ENCODE data around the gene RPN2. TPM values are rescaled to one million over a fixed set of nuclear protein-coding genes. Genes with fewer than 3 reads are reported as not detected.
A peak's percentile ranks its signal among the peaks of the same experiment; 100 is the strongest.

The RPN2 gene
- total and polyA plus RNA-seq, 2 donors (not counting 1 experiment from before 2014, with no cell fraction given): 262 to 414 TPM

GRCh38 chr20:37277253-37277593 is 98.1 kb downstream of the RPN2 start:
- Histone ChIP-seq H3K4me2 (ENCODE audit: extremely low read depth, insufficient read depth, low read length) (peak overlapping the region; percentile 39), H3K36me3 (ENCODE audit: control insufficient read depth, insufficient read depth, low read length) (no peaks in the 10 kb centered on the region), H4K20me1 (ENCODE audit: control insufficient read depth, extremely low read depth, insufficient read depth, low read length) (no peaks in the 10 kb centered on the region), H3K9me3 (ENCODE audit: control insufficient read depth, insufficient read depth, low read depth, low read length) (no peaks in the 10 kb centered on the region), H2AFZ (ENCODE audit: low read length) (peak overlapping the region; percentile 28), H3K79me2 (ENCODE audit: control insufficient read depth, insufficient read depth, low read length) (no peaks in the 10 kb centered on the region), H3K4me1 (ENCODE audit: control insufficient read depth, extremely low read depth, insufficient read depth, low read length) (peaks cover 3% of the 10 kb centered on the region), H3K27ac (ENCODE audit: insufficient read depth, low read length) (no peak overlapping the region), H3K27me3 (ENCODE audit: control insufficient read depth, insufficient read depth, low read length) (no peaks in the 10 kb centered on the region), H3K9ac (ENCODE audit: insufficient read depth, low read length) (no peak overlapping the region), H3K4me3 (replicated peaks in 1 of 4; ENCODE audit: control extremely low read depth in 1 of 4, insufficient read depth in 1 of 4, low read depth in 3 of 4, low read length in 4 of 4) (peak overlapping the region in 1 of 4 experiments; percentile 6)
- DNase-seq (ENCODE audit: low read depth in 2 of 2): no peak
- TF ChIP-seq EZH2 (IDR thresholded peaks at IDR 0.05; ENCODE audit: low read length, missing control alignments): no peak

GRCh38 chr20:37278966-37279590 is 99.9 kb downstream of the RPN2 start:
- peak in 1 of 2 donors; percentile 30 for DNase-seq (ENCODE audit: low read depth in 2 of 2)
- H3K36me3 ChIP-seq (ENCODE audit: control insufficient read depth, insufficient read depth, low read length): no peaks in the 10 kb centered on the region
- H3K27me3 ChIP-seq (ENCODE audit: control insufficient read depth, insufficient read depth, low read length): no peaks in the 10 kb centered on the region
- TF ChIP-seq EZH2 (IDR thresholded peaks at IDR 0.05; ENCODE audit: low read length, missing control alignments): no peak
- no peak for TF ChIP-seq CTCF (conservative IDR thresholded peaks at IDR 0.05 in 1 of 2, IDR thresholded peaks at IDR 0.05 in 1 of 2; ENCODE audit: low read depth in 1 of 2, low read length in 2 of 2)
- no peaks in the 10 kb centered on the region for H3K9me3 ChIP-seq (ENCODE audit: control insufficient read depth, insufficient read depth, low read depth, low read length)
- no peak overlapping the region for H3K27ac ChIP-seq (ENCODE audit: insufficient read depth, low read length)
- no peak overlapping the region for H3K4me3 ChIP-seq (replicated peaks in 1 of 4; ENCODE audit: control extremely low read depth in 1 of 4, insufficient read depth in 1 of 4, low read depth in 3 of 4, low read length in 4 of 4)
- no peak overlapping the region for H3K9ac ChIP-seq (ENCODE audit: insufficient read depth, low read length)
- H3K4me2 ChIP-seq (ENCODE audit: extremely low read depth, insufficient read depth, low read length): no peak overlapping the region
- no peaks in the 10 kb centered on the region for H3K79me2 ChIP-seq (ENCODE audit: control insufficient read depth, insufficient read depth, low read length)
- no peaks in the 10 kb centered on the region for H4K20me1 ChIP-seq (ENCODE audit: control insufficient read depth, extremely low read depth, insufficient read depth, low read length)
- H2AFZ ChIP-seq (ENCODE audit: low read length): no peak overlapping the region
- peaks cover 3% of the 10 kb centered on the region for H3K4me1 ChIP-seq (ENCODE audit: control insufficient read depth, extremely low read depth, insufficient read depth, low read length)

GRCh38 chr20:37279820-37280219 is 100.7 kb downstream of the RPN2 start:
- H3K36me3 ChIP-seq (ENCODE audit: control insufficient read depth, insufficient read depth, low read length): no peaks in the 10 kb centered on the region
- H3K4me3 ChIP-seq (replicated peaks in 1 of 4; ENCODE audit: control extremely low read depth in 1 of 4, insufficient read depth in 1 of 4, low read depth in 3 of 4, low read length in 4 of 4): no peak overlapping the region
- no peak overlapping the region for H3K27ac ChIP-seq (ENCODE audit: insufficient read depth, low read length)
- no peak overlapping the region for H3K9ac ChIP-seq (ENCODE audit: insufficient read depth, low read length)
- no peak for DNase-seq (ENCODE audit: low read depth in 2 of 2)
- no peak overlapping the region for H2AFZ ChIP-seq (ENCODE audit: low read length)
- H3K27me3 ChIP-seq (ENCODE audit: control insufficient read depth, insufficient read depth, low read length): no peaks in the 10 kb centered on the region
- no peaks in the 10 kb centered on the region for H3K9me3 ChIP-seq (ENCODE audit: control insufficient read depth, insufficient read depth, low read depth, low read length)
- no peak overlapping the region for H3K4me2 ChIP-seq (ENCODE audit: extremely low read depth, insufficient read depth, low read length)
- no peaks in the 10 kb centered on the region for H4K20me1 ChIP-seq (ENCODE audit: control insufficient read depth, extremely low read depth, insufficient read depth, low read length)
- H3K4me1 ChIP-seq (ENCODE audit: control insufficient read depth, extremely low read depth, insufficient read depth, low read length): peaks cover 3% of the 10 kb centered on the region
- no peak for TF ChIP-seq CTCF (conservative IDR thresholded peaks at IDR 0.05 in 1 of 2, IDR thresholded peaks at IDR 0.05 in 1 of 2; ENCODE audit: low read depth in 1 of 2, low read length in 2 of 2)
- TF ChIP-seq EZH2 (IDR thresholded peaks at IDR 0.05; ENCODE audit: low read length, missing control alignments): no peak
- no peaks in the 10 kb centered on the region for H3K79me2 ChIP-seq (ENCODE audit: control insufficient read depth, insufficient read depth, low read length)

Data from fibroblast of lung (primary cell).